WERI-Rb-1 (cell line): Measurements from ENCODE around the gene LTA4H.

Source experiments
- DNase-seq: peaks from one replicate; pipeline ENCODE4 v3.0.0-alpha.2; 2020
- H3K27ac ChIP-seq: fragments of 250-450 bp; sonication (Bioruptor Pico); 2 replicates; pipeline ENCODE4 v1.5.1; 2020; ENCODE audit warnings: mild to moderate bottlenecking, moderate library complexity
- H3K27me3 ChIP-seq: fragments of 250-450 bp; sonication (Bioruptor Pico); 2 replicates; pipeline ENCODE4 v1.5.1; 2021; ENCODE audit warnings: mild to moderate bottlenecking, low read depth, moderate library complexity; ENCODE audit not compliant: insufficient read depth, severe bottlenecking
- H3K36me3 ChIP-seq: fragments of 250-450 bp; sonication (Bioruptor Pico); 2 replicates; pipeline ENCODE4 v1.5.1; 2020; ENCODE audit warnings: mild to moderate bottlenecking, moderate library complexity
- H3K4me3 ChIP-seq: 2 replicates; pipeline ENCODE4 v1.5.1; 2011; ENCODE audit warnings: low read depth, mild to moderate bottlenecking, control low read depth, low read length
- H3K9me3 ChIP-seq: fragments of 250-450 bp; sonication (Bioruptor Pico); 2 replicates; pipeline ENCODE4 v1.5.1; 2021; ENCODE audit warnings: mild to moderate bottlenecking, moderate library complexity; ENCODE audit not compliant: severe bottlenecking
- CTCF ChIP-seq: IDR thresholded peaks from 2 replicates; pipeline ENCODE4 v1.5.1; 2011; ENCODE audit warnings: low read depth, mild to moderate bottlenecking, control low read depth, inconsistent platforms, low read length

LTA4H gene

GRCh38 chr12:96034621-96035282 is 635 bp downstream of the LTA4H start:
- TF ChIP-seq CTCF = no peak
- H3K27me3 ChIP-seq = no peaks in the 10 kb centered on the region
- no peaks in the 10 kb centered on the region for H3K36me3 ChIP-seq
- H3K27ac ChIP-seq = peak overlapping the region; percentile 70
- no peaks in the 10 kb centered on the region for H3K9me3 ChIP-seq
- peak overlapping the region; percentile 71 for H3K4me3 ChIP-seq
- DNase-seq = peak; percentile 52

GRCh38 chr12:96033549-96034389 is 1.6 kb downstream of the LTA4H start:
- Histone ChIP-seq H3K27me3 (no peaks in the 10 kb centered on the region), H3K27ac (no peak overlapping the region), H3K9me3 (no peaks in the 10 kb centered on the region), H3K36me3 (no peaks in the 10 kb centered on the region), H3K4me3 (peak overlapping the region; percentile 71)
- no peak for DNase-seq
- TF ChIP-seq CTCF = no peak

GRCh38 chr12:96029826-96030225 is 5.6 kb downstream of the LTA4H start:
- Histone ChIP-seq H3K36me3 (peaks cover 4% of the 10 kb centered on the region), H3K9me3 (no peaks in the 10 kb centered on the region), H3K27me3 (no peaks in the 10 kb centered on the region), H3K27ac (no peak overlapping the region), H3K4me3 (no peak overlapping the region)
- no peak for DNase-seq
- no peak for TF ChIP-seq CTCF

GRCh38 chr12:96028538-96028937 is 6.8 kb downstream of the LTA4H start:
- H3K27me3 ChIP-seq = no peaks in the 10 kb centered on the region
- TF ChIP-seq CTCF = no peak
- H3K4me3 ChIP-seq = no peak overlapping the region
- peaks cover 9% of the 10 kb centered on the region for H3K36me3 ChIP-seq
- H3K9me3 ChIP-seq = no peaks in the 10 kb centered on the region
- H3K27ac ChIP-seq = no peak overlapping the region
- no peak for DNase-seq

GRCh38 chr12:96026331-96026730 is 9.1 kb downstream of the LTA4H start:
- H3K27ac ChIP-seq = no peak overlapping the region
- no peak for DNase-seq
- H3K4me3 ChIP-seq = no peak overlapping the region
- peaks cover 26% of the 10 kb centered on the region for H3K36me3 ChIP-seq
- H3K27me3 ChIP-seq = no peaks in the 10 kb centered on the region
- no peaks in the 10 kb centered on the region for H3K9me3 ChIP-seq
- TF ChIP-seq CTCF = no peak
